GM21576 (cell line): Measurements from ENCODE around the gene ICAM4.
"Not testable (repeated sequence)": the region's sequence is repeated elsewhere in the genome, so short reads cannot be mapped to it uniquely, and the experiment has no call there.

Experiments used
- ATAC-seq: cut with Tn5 transposase; IDR thresholded peaks from one replicate; pipeline ENCODE4 v1.9.1; 2021; ENCODE audit warnings: mild to moderate bottlenecking, moderate library complexity; ENCODE audit not compliant: unreplicated experiment

ICAM4 gene

DNA sequence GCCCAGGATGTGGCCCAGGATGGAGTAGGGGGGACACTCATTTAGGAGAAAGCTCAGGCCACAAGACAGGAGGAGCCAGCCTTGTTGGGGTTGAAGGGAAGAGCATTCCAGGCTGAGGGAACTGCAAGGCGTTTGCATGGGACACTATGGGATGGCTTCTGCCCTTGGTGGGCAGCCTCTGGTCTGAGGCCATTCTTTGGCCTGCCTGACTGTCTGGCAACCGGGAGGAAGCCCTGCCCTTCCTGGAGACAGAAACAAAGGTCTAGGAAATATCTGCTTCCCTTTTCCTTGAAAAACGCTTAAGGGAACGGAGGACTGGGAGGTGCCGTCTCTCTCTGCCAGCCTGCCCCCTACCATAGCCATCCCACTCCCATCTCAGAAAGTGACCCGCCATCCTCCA, 18.7 kb upstream of the ICAM4 start:
- ATAC-seq: no peak

DNA sequence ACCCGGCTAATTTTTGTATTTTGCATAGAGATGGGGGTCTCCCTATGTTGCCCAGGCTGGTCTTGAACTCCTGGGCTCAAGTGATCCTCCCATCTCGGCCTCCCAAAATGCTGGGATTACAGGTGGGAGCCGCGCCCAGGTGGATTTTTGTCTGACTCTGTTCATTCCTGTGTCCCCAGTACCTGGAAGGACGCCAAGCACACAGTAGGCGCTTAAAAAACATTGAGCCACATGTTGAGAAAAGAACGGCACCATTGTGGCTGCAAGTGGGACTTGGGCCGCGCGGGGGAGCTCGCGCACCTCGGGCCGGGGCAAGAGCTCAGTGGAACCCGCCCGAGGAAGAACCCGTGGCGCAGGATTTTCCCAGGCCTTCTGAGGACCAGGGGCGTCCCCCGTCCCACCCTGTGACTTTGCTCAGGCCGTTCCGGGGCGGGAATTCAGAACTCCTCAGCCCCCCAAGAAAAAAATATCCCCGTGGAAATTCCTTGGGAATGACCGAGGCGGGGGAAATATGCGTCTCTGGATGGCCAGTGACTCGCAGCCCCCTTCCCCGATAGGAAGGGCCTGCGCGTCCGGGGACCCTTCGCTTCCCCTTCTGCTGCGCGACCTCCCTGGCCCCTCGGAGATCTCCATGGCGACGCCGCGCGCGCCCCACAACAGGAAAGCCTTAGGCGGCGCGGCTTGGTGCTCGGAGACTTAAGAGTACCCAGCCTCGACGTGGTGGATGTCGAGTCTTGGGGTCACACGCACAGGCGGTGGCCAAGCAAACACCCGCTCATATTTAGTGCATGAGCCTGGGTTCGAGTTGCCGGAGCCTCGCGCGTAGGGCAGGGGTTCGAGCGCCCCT, 17.2 kb upstream of the ICAM4 start:
- ATAC-seq: no peak

DNA sequence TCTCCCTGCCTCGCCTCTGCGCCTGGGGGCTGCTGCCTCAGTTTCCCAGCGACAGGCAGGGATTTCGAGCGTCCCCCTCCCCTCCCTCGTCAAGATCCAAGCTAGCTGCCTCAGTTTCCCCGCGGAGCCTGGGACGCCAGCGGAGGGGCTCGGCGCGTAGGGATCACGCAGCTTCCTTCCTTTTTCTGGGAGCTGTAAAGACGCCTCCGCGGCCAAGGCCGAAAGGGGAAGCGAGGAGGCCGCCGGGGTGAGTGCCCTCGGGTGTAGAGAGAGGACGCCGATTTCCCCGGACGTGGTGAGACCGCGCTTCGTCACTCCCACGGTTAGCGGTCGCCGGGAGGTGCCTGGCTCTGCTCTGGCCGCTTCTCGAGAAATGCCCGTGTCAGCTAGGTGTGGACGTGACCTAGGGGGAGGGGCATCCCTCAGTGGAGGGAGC, 16.6 kb upstream of the ICAM4 start:
- ATAC-seq: peak; percentile 35

DNA sequence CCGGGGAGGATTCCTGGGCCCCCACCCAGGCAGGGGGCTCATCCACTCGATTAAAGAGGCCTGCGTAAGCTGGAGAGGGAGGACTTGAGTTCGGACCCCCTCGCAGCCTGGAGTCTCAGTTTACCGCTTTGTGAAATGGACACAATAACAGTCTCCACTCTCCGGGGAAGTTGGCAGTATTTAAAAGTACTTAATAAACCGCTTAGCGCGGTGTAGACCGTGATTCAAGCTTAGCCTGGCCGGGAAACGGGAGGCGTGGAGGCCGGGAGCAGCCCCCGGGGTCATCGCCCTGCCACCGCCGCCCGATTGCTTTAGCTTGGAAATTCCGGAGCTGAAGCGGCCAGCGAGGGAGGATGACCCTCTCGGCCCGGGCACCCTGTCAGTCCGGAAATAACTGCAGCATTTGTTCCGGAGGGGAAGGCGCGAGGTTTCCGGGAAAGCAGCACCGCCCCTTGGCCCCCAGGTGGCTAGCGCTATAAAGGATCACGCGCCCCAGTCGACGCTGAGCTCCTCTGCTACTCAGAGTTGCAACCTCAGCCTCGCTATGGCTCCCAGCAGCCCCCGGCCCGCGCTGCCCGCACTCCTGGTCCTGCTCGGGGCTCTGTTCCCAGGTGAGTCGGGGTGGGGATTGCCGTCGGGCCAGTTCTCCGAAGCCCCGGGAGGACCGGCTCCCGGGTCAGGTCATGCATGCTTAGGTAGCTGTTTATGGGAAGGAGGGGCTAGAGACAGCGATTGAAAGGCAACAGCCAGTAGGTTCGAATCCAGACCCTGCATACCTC, 15.9 kb upstream of the ICAM4 start, which contains the start of gene ICAM1:
Gene ICAM1, plus strand, starts transcription at position 505 of the 779 bp plus-strand sequence. Its CDS starts 40 bp downstream, at position 545.
- ATAC-seq: peak; percentile 48

DNA sequence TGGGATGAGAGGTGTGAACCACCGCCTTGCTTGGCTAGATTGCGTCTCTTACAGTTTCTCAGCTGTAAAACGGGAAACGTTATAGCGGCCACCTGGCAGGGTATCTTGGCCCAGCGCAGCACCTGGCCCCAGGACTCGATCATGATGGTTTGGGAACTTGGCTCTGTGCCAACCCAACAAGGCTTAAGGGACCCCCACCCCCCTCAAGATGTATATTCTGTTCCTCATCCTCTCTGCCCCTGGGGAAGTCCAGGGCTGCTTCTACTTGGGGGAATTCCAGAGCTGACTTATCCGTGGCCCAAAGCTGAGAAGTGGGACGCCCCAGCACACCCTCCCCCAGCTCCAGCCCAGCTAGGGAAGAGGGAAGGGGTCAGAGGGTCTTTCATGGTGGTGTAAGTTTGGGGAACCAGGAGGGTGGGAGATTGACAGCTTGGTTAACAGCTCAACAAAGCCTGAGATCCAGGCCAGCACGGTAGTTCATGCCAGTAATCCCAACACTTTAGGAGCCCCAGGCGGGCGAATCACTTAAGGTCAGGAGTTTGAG, 15.1 kb upstream of the ICAM4 start:
- ATAC-seq: no peak

DNA sequence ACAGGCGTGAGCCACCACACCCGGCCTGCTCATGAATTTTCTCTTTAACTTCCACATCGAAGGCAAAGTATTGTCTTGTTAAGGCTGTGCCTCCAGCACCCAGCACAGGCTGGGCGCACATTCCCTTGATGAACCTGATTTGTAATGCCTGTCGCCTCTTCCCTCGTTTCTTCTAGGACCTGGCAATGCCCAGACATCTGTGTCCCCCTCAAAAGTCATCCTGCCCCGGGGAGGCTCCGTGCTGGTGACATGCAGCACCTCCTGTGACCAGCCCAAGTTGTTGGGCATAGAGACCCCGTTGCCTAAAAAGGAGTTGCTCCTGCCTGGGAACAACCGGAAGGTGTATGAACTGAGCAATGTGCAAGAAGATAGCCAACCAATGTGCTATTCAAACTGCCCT, 12.2 kb upstream of the ICAM4 start:
- no peak for ATAC-seq

DNA sequence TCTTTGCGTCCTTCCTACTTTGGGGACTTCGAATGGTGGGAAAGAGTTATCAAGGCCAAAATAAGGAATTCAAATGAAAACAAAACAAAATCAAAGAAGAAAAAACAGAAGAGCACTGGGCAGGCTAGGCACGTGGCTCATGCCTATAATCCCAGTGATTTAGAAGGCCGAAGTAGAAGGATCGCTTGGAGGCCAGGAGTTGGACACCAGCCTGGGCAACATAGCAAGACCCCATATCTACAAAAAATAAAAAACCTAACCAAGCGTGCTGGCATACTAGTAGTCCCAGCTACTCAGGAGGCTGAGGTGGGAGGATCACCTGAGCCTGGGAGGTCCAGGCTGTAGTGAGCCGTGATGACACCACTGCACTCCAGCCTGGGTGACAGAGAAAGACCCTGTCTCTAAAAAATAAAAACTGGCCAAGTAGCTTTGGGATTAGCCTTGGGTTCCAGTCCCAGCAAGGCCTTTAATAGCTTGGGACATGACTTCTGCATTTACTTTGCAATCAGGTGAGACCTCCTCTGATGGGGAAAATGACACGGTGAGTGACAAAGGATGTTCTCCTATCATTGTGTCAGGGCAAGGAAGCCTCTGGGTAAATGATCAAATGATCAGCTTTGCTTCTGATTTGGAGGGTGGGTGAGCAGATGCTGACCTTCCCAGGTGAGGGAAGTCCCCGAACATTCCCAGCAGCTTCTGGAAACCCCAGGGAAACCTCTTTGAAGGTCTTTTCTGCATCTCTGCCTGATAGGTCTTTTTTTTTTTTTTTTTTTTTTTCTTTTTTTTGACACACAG, 8.8 kb upstream of the ICAM4 start:
- ATAC-seq: no peak

DNA sequence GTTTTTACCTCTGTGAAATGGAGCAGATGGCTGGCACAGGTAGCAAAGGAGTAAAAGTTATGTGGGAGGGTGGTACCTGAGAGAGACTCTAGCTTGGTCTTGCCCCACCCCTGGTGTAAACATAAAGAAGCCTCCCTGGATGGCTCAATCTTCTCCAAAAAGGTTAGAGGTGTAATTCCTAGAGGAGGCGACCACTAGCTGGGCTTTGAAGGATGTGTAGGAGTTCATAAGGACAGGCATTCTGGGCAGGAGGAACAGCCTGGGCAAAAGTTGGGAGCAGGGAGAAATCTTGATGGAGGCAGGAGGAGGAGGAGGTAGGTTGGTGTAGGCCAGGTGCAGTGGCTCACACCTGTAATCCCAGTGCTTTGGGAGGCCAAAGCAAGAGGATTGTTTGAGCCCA, 7.8 kb upstream of the ICAM4 start:
- no peak for ATAC-seq

DNA sequence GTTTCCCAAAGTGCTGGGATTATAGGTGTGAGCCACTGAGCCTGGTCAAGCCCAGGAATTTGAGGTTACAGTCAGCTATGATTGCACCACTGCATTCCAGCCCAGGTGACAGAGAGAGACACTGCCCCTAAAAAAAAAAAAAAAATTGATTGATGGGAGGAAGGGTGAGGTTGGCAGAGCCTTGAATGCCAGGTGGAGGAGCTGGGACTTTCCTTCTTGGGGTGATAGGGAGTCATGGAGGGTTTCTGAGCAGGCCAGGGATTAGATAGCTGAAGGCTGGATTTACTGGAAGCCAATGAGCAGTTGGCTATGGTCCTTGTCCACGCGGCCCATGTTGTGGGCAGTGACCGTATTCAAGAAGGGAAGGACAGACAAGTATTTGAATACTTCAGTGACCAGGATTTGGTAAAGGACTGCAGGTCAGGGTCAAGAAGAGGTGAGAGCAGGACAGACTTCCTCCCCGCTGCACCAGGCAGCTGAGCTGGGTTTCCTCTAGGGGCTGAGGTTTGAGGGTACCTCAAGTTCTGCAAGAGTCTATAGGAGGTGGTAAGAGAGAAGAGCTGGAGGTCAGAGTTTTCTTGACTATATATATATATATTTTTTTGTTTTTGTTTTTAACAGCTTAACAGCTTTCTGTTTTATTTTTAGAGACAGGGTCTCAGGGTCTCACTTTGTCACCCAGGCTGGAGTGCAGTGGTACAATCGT, 6.9 kb upstream of the ICAM4 start:
- no peak for ATAC-seq

DNA sequence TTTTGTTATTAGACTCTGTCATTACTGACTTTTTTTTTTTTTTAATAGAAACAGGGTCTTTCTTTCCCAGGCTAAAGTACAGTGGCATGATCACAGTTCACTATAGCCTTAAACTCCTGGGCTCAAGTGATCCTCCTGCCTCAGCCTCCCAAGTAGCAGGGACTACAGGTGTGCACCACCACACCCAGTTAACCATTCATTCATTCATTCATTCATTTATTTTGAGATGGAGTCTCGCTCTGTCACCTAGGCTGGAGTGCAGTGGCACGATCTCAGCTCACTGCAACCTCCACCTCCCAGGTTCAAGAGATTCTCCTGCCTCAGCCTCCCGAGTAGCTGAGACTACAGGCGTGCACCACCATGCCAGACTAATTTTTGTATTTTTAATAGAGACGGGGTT, 4.7 kb upstream of the ICAM4 start:
- ATAC-seq: not testable (repeated sequence)

DNA sequence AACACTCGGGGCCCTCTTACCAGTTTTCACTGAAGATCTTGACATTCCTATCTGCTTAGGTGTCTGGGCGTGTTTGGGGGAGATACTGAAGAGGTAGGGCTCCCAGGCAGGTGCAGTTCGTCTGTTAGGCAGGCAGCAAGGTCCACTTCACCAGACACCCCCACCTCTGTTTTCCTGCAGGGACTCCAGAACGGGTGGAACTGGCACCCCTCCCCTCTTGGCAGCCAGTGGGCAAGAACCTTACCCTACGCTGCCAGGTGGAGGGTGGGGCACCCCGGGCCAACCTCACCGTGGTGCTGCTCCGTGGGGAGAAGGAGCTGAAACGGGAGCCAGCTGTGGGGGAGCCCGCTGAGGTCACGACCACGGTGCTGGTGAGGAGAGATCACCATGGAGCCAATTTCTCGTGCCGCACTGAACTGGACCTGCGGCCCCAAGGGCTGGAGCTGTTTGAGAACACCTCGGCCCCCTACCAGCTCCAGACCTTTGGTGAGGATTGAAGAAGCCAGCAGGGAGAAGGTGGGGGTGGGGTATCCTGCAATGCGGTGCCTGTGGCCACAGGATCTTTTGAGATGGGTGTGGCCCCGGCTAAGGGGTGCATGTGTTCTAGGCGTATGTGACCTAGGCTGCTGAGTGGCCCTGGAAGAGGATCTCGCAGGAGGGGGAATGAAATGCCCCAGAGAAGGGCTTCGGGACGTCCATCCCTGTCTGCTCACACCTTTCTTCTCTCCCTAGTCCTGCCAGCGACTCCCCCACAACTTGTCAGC, 3.3 kb upstream of the ICAM4 start:
- ATAC-seq: no peak

DNA sequence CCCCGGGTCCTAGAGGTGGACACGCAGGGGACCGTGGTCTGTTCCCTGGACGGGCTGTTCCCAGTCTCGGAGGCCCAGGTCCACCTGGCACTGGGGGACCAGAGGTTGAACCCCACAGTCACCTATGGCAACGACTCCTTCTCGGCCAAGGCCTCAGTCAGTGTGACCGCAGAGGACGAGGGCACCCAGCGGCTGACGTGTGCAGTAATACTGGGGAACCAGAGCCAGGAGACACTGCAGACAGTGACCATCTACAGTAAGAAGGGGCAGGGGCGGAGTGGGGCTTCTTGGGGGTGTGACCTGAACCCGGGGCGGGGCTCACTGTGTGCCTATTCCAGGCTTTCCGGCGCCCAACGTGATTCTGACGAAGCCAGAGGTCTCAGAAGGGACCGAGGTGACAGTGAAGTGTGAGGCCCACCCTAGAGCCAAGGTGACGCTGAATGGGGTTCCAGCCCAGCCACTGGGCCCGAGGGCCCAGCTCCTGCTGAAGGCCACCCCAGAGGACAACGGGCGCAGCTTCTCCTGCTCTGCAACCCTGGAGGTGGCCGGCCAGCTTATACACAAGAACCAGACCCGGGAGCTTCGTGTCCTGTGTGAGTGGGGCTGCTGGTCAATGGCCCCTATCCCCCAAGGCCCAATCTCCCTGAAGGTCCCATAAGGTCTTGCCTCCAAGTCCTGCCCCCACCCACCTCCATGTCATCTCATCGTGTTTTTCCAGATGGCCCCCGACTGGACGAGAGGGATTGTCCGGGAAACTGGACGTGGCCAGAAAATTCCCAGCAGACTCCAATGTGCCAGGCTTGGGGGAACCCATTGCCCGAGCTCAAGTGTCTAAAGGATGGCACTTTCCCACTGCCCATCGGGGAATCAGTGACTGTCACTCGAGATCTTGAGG, 2.4 kb upstream of the ICAM4 start:
- no peak for ATAC-seq

DNA sequence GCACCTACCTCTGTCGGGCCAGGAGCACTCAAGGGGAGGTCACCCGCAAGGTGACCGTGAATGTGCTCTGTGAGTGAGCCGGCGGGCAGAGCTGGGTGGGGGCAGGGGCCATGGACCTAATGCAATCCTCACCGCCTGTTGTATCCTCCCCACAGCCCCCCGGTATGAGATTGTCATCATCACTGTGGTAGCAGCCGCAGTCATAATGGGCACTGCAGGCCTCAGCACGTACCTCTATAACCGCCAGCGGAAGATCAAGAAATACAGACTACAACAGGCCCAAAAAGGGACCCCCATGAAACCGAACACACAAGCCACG, 1.8 kb upstream of the ICAM4 start:
- no peak for ATAC-seq

DNA sequence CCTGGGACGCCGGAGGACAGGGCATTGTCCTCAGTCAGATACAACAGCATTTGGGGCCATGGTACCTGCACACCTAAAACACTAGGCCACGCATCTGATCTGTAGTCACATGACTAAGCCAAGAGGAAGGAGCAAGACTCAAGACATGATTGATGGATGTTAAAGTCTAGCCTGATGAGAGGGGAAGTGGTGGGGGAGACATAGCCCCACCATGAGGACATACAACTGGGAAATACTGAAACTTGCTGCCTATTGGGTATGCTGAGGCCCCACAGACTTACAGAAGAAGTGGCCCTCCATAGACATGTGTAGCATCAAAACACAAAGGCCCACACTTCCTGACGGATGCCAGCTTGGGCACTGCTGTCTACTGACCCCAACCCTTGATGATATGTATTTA, 1.4 kb upstream of the ICAM4 start:
- ATAC-seq: no peak

DNA sequence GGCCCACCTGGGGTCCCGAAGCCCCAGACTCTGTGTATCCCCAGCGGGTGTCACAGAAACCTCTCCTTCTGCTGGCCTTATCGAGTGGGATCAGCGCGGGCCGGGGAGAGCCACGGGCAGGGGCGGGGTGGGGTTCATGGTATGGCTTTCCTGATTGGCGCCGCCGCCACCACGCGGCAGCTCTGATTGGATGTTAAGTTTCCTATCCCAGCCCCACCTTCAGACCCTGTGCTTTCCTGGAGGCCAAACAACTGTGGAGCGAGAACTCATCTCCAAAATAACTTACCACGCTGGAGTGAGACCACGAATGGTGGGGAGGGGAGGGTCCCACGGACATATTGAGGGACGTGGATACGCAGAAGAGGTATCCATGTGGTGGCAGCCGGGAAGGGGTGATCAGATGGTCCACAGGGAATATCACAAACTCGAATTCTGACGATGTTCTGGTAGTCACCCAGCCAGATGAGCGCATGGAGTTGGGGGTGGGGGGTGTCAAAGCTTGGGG, 2.0 kb downstream of the ICAM4 start:
- ATAC-seq: no peak

DNA sequence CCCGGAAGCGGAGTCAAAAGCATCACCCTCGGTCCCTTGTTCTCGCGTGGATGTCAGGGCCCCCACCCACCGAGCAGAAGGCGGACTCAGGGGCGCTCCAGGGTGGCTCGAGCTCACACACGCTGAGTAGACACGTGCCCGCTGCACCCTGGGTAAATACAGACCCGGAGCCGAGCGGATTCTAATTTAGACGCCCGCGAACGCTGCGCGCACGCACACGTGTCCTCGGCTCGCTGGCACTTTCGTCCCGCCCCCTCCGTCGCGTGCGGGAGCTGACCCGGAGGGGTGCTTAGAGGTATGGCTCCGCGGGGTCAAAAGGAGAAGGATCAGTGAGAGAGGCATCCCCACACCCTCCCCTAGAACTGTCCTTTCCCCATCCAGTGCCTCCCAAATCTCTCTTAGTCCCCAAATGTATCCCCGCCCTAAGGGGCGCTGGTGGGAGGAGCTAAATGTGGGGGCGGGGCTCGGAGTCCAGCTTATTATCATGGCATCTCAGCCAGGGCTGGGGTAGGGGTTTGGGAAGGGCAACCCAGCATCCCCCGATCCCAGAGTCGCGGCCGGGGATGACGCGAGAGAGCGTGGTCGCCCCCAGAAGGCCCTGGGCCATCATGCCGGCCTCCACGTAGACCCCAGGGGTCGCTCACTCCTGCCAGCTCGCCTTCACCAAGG, 2.5 kb downstream of the ICAM4 start:
- no peak for ATAC-seq

DNA sequence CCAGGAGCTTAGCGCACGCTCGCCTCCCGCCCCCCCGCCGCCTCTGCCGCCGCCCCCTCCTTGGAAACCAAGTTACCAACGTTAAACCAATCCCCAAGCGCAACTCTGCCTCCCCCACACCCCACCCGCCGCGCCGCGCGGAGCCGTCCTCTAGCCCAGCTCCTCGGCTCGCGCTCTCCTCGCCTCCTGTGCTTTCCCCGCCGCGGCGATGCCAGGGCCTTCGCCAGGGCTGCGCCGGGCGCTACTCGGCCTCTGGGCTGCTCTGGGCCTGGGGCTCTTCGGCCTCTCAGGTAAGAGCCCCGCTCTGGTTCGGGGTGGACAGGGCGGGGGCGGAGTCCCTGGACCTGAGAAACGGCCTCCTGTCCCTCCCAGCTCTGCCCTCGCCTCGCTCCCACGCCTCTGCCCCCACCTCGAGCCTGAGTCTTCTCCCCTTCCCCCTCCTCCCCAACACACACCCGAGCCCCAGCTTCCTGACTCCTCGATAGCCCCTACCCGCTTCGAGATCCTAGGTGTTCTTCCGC, 3.1 kb downstream of the ICAM4 start, which contains the start of gene ICAM5:
Gene ICAM5, plus strand, starts transcription at position 117 of the 521 bp plus-strand sequence. Its CDS starts 92 bp downstream, at position 209.
- no peak for ATAC-seq
